Iris pigment epithelial cell (primary cell): ENCODE data around the gene DYNC1I1.

Source experiments
- DNase-seq: peaks from one replicate; pipeline ENCODE4 v3.0.0-alpha.2; 2011; ENCODE audit warnings: low read depth

DYNC1I1 gene

DNA sequence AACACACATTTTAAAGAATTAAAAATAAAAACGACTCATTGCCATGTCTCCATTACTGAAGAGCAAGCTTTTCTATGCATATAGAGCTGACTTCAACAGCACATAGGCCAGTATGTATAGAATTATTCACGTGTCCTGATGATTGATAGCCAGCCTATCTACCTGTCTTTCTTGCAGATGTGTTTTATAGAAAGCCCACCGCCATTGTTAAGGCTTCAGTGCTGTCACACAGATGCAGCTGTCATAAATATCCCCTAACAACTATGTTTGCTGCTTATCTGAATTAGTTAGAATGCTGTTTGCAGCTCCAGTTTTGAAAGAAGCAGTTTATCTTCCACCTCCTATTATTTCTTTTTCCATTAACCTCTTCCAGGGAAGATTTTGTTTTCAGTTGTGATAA lies 313.6 kb downstream of the DYNC1I1 start:
- no peak for DNase-seq

DNA sequence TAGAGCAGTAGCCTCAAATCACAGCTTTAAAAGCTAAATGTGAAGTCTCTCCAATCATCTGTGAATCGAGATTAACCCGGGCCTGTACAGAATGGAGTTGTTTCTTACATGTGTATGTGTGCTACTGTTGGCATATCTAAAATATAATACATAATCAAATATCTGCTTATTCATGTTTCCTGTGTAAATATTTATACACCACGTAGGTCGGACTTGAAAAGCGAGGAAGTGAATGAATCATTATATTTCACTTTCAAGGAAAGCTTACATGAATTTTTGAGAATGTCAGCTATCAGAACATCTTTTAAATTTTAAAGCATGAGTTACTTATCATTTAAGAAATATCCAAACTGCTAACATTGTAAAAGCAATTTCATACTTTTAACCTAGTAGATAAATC lies 316.2 kb downstream of the DYNC1I1 start:
- peak; percentile 64 for DNase-seq

DNA sequence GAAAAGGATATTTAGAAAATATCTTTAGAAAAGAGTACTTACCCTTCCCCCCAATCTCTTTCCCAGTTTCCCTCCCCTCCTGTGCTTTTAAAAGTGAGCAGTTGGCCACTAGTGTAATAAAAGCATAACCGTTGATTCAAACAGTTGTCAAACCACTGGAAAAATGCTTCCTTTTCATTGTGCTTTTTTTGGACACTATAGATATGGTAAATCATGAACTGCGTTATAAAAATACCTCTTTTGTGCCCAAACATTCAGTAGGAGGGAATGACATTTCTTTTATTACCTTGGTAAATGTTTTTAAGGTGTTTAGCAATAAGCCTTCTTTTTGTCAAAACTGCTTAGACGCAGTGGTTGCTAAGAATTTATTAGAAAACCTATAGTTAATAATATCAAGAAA lies 317.2 kb downstream of the DYNC1I1 start:
- no peak for DNase-seq

DNA sequence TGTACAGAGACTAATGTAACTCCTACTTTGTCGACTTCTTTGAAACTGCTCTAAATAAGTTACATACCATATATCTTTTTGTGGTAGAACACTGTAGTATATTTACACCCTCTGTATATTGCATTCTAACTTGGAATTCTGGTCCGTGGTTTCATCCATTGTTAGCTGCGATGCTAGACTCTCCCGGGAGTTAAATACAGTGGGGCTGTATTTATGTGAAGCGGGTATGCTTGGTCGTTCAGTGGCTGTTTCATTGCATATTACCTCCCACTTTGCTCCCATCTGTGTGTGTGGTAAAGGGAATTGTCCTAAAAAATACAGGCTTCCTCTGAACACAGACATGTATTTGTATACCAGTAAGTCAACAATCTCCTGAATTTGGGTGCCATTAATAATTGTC lies 318.4 kb downstream of the DYNC1I1 start:
- no peak for DNase-seq

DNA sequence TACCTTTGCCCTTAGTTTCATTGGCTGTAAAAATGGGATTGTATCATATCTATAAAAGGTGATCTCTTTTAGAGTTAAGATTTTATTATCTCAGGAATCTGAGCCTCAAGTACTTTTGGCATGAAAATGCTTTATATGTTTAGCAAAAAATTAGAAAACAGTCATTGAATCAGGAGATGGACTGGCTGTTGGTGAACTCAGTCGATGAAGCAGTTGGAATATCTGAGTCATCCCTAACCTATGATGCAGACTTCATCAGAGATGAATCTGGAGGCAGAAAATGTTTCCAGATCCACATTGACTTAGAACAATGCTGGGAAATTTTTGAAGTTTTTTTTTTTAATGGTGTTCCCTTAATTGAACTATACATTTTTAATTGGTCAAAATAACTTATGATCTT lies 321.1 kb downstream of the DYNC1I1 start:
- peak; percentile 89 for DNase-seq

DNA sequence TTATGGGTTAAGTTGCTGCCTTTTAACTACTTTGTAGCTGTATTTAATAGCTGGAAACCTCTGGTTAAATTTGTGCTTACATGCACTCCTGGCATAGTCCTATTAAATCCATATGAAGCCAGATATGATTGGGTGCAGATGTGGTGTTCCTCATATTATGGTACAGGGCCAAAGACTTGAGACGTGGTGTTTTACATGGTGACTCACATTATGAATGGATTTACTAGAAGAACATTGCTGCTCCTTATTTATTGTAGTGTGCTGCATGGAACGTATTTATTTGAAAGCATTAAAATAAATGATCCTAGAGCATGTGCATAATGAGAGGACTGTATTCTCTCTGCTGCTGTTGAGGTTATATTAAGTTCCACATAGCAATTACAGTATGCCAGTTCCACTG lies 325.5 kb downstream of the DYNC1I1 start:
- no peak for DNase-seq

DNA sequence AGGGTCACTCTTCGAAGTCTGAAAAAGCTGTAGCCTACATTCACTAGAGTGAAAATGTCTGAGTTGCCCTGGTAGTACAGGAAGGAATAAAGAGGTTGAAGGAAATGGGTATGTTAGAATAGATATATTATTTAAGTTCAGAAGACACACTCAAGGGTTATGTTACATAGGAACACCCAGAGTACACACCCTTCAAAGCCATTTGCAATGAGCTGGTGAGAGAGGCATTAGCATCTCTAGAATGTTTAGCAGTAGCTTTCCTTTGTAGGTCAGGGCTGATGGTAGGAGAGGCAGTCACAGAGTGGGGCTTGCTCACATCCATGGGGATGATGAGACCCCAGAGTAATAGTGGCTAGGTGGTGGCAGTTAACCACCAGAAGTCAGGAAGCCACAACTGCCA lies 328.4 kb downstream of the DYNC1I1 start:
- DNase-seq: no peak

DNA sequence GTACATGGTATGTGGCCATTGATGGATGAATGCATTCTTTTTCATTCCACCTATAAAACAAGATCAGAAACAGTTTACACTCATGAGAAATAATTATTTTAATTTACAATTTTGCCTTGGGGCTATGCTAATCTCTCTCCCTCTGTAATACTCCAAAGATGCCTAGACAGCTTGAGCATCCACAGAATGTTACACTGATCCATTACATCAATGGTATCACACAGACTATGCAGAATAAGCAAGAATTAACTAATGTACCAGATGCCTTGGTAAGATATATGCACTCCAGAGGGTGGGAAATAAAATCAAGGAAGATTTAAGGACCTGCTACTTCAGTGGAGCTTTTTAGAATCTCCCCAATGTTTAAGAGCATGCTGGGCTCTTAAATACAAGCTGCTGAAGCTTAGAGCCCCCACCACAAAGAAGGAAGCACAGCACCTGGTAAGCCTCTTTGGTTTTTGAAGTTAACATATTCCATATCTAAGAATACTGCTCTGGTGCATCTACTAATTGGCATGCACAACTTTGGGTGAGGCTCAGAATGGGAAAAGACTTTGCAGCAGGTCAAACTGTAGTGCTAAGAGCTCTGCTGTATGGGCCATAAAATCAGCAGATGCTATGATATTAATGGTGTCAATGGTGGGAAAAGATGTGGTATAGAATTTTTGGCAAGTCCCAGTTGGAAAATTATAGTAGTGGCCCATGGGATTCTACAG lies 329.9 kb downstream of the DYNC1I1 start:
- DNase-seq: no peak

DNA sequence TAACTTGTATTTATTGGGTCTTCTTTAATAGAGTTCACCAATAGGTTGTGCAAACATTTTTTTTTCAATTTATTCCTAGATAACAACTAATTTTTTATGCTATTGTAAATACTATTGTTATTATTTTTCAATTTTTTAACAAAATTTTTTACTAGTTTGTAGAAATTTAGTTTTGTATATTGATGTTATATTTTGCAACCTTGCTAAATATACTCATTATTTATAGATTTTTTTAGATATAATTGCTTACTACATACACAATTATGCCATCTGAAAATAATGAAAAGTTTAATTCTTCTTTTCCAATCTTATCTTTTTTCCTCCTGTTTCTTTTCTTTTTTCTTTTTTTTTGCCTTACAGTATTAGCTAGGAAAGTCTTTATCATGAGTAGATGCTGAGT lies 332.6 kb downstream of the DYNC1I1 start:
- no peak for DNase-seq

DNA sequence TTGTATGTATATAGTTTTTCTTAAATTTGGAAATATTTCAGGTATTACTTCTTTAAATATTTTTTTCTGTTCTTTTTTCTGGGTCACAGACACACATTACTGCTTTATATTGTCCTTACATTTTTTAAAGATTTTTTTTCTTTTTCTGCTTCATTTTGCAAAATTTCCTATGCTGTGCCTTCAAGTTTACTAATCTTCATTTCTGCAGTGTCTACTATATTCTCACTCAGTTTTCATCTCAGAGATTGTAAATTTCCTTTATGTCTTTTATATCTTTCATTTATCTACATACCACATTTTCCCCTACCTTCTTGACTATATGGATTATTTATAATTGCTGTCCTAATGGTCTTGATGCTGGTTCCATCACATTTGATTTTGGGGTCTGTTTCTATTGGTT lies 339.1 kb downstream of the DYNC1I1 start:
- DNase-seq: no peak

DNA sequence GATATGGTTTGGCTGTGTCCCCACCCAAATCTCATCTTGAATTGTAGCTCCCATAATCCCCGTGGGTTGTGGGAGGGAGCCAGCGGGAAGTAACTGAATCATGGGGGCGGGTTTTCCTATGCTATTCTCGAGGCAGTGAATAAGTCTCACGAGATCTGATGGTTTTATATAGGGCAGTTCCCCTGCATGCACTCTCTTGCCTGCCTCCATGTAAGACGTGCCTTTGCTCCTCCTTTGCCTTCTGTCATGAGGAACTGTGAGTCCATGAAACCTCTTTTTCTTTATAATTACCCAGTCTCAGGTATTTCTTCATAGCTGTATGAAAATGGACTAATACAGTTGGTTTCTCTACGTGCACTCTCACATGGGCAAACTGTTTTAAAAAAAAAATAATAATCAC lies 341.8 kb downstream of the DYNC1I1 start:
- no peak for DNase-seq

DNA sequence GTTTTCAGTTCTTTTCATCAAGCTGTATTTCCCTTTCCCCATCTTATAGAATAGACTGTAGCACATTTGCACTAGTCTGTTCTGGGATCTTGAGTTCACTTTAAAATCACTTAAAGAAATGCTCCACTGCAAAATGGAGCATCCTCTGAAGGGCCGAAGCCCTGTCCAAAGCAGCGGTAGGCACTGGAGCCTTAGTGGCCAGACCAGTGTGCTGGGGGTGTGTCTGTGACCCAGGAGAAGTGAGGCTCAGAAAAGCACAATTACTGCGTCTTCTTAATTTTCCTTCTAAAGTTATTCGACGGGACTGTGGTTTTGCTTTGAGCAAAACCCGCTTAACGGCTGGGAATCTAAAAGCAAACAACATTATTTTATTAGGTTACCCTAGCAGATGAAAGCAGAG lies 343.8 kb downstream of the DYNC1I1 start:
- no peak for DNase-seq

DNA sequence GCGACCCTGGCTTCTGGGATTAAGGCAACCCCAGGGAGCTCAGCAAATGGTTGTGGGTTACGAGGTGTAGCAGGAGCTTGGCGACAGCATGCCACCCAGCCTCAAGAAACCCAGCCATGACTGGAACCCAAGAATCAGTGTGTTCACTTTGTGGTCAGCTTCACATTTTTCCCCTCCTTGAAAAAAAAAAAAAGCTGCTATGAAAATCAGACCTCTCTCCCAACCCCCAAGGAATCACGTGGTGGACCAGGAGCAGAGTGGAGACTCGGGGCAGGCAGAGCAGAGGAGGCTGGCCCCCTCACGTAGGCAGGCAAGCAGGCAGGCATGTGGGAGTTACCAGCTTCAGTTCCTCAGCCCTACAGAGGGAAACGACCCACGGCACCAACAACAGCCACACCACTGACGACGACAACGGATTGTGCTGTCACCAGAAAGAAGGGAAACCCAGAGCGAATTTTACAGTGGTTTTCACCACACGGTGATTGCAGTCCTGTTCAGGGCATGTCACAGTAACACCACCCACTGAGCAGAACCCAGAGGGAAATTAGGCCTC lies 346.2 kb downstream of the DYNC1I1 start:
- DNase-seq: peak; percentile 11

DNA sequence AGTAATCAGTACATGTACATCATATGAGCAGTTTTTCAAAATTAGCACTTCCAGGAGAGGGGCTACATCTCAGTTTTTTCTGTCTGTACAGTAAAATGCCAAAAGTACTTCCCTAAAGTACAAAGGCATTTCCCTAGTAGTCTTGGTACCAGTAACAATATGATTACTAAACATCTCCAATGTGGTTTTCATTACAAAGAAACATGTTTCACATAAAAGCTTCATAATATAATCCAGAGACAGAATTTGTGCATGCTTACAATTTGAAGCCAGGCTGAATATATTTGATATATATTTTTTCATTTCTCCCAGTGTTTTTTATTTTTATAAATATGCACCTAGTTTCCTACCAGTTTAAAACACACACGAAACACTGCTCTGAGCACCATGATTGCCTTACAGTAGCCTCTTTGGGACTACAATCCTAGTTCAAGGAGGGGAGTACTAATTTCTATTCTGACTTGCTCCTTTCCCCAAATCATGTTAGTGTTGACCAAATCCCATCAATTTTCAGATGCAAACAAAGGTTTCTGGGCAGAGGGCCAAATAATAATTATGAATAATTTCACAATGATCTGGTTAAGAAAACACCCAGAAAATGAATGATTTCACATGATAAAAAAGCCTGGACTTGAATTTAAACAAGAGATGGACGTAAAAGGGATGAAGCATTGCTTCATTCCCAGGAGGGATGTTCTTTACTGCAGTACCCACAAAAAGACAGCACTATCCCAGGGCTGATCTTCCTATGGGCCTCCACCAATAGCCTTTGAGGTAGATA lies 348.3 kb downstream of the DYNC1I1 start:
- DNase-seq: peak; percentile 36

DNA sequence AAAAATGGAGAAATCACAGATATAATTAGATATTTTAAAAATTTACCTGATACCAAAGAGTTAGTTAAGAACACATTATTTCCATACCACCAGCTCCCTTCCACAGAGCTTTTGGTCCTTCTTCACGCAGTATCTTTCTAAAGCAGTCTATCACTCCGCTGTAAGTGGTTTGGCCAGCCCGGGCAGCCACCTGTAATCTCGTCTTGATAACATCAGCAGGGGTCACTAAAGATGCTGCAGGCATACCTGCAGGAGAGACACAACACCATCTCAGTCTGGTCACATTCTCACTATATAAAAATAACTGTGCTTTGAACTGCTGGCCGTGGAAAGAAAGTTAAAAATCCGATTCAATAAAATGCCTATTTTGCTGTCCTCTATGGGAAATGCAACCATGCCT lies 349.4 kb downstream of the DYNC1I1 start:
- DNase-seq: no peak

DNA sequence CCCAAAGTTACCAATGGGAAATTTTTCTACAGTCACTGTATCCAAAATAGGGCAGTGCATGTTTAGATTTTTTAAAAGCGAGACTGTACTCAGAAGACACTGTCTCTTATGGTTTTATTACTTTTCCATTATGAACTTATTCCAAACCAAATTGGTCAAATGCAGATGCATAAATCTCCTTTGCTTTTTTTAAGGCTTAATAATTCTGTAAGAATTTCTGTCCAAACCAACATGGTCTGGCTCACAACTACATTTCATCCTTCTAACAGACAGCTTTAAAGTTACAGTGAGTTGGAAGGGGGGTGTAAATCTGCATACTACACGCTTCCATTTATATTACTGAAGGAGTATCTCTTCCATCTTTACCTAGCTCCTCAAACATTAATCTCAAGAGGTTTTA lies 350.4 kb downstream of the DYNC1I1 start:
- DNase-seq: no peak

DNA sequence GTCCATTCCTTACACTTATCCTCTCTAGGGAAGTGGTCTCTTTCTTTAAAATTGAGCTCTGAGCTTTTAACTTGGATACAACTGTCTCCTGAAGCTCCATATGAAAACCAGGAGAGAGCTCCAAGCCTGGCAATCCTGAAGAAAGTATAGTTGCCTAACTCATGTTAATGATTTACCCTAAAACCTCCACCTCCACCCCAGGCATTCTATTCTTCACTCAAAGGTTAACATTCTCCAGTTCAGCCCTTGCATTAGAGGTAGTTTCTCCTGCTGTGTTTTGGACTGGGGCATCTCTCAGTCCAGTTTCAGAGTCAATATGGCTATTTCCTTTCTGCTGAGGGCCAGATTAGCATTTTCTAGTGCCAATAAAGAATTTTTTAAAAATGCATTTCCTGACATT lies 354.0 kb downstream of the DYNC1I1 start:
- no peak for DNase-seq

DNA sequence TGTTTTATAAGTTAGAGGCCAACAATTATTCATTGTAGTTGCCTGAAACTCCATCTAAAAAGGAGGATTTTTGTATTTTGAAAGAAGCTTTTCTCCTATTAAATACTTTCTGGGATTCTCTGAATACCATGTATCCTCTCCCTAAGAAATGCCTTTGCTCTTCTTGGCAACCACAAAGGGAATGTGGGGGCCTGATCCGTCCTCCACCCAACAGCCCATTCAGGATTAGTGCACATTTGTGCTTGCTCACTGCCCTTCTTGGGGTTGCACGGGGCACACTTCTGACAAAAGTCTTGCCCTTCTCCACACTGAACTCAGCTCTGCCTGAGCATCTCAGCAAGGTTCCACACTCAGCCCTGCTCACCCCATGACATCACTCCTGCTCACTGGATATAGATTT lies 355.4 kb downstream of the DYNC1I1 start:
- DNase-seq: no peak

DNA sequence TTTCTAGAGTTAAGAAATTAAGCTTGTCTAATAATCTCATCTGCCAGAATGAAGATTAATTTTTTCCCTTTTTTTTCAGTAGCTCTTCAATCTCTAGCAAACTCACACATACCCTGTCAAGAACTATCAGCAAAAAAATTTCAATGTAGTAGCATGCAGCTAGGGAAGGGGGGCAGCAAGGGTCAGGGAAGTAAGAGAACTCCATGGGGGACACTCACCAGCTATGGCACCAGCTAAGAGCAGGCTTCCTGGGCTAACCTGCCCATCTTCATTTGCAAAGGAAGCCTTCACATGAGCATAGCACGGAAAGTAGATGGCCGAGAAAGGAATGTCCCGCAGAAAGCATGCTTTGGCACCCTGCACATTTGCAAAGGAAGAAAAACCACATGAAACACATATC lies 359.2 kb downstream of the DYNC1I1 start:
- no peak for DNase-seq

DNA sequence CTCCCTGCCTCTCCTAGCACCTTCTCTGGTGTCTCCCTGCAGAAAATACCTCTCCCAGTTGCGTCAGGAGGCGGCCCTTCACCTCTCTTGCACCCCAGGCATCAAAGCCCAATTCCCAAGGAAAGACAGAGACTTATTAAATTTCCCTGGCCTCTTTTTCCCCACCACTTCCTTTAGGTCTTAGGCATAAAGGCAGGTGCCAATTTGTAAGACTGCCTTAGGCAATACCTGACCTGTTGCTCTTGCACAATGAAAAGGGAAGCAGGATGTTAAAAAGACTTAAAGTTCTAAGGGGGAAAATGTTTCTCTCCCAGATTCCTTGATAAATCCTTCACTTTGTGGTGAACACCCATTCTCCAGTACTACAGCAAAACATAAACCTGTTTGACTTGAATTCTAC lies 362.9 kb downstream of the DYNC1I1 start:
- no peak for DNase-seq

DNA sequence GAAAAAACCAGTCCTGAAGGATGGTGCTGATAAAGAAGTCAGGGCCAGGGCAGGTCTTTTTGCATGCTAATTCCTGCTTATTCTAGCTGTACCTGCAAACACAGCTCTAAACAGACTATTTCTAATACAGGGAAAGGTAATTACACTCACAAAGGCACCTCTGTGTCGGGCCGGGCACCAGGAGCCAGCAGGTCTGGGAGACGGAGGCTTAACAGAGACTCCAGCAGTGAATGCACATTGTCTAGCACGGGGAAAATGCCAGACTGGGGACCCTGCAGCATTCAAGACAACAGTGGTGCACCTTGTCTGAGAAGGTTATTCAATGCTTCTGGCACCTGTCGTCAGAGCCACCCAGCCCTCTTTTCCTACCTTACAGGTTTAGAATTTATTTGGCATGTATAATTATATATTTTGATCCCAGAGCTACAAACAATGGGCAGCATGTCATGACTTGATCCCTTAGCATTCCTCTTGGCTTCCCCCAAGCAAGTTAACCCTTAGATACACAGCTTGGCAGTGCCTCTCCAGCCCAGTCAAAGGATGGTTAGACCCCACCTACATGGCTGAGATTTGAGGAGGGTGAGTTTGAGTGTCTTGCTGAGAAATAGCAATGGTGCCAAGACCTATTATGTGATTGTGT lies 364.4 kb downstream of the DYNC1I1 start:
- DNase-seq: no peak

DNA sequence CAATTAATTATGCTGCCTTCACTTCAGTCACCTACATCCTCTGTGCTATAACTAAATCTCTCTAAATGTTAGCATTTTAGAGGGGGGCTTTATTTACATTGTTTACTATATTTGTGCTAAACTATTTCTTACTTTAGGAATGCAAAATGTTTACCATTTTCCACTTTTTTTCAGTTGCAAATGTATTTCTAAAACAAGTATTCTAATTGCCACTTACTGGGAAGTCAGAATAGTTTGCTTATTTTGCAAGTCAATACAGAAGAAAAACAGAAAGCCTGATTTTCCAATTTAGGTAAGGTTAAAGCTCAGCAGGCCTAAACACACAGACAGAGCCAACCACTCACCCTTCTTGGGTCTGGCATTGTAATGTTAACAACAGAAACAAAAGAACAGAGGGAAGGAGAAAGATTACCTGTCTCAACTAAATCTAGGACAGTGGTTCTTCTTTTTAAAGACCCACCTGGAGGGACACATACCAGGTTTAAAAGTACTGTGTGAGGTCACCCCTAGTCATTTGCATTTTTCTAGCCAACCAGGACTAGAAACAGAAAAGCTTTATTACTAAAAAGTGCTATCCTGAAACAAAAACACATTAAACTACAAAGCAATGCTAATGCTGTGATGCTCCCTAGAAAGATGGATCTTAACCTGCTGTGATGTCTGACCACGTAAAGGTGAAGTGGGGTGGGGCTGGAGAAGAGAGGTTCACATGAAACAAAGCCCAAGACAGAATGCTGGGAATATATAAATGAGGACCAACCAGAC lies 371.3 kb downstream of the DYNC1I1 start:
- DNase-seq: no peak

DNA sequence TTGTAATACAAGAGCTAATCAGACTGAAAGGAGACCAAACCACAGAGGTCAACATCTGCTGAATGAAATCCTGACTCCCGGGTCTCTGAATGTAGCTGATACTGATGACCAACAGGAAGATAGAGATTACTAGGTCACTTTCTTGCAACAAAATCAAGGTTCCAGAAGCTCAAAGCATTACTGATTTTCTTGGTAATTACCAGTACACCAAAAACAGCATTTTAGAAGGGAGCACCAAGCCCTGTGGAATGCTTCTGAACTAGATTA lies 371.8 kb downstream of the DYNC1I1 start:
- peak; percentile 50 for DNase-seq
